ENCODE results near the gene GBP7.

DNA sequence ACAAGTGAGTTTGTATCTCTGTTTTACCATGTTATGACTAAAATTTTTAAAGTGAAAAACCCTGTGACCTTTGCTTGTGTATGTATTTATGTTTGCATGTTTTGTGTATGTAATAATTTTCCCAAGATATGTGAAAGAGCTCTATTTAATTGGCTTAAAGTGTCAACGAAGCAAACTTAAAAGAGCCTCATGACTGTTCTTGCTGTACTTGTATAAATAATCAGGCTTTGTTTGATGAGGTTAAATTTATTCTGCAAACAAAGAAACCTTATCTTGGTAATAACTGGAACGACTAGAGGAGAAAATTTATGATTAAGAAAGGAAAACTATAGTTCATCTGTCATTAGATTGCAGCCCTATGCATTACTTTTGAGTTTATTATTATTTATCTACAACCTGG lies 6.6 kb downstream of the GBP7 start:
- TF ChIP-seq EP300 (IDR thresholded peaks at IDR 0.05) (no peak), POLR2AphosphoS5 (IDR thresholded peaks at IDR 0.05) (no peak), CTCF (IDR thresholded peaks at IDR 0.05) (no peak)
